GM12878 (cell line): ENCODE measurements around the gene KDM4C. TPM values are rescaled to one million over a fixed set of nuclear protein-coding genes. Genes with fewer than 3 reads are reported as not detected.

Source experiments
- ATAC-seq: fragments of 200-7000 bp; cut with Tn5 transposase; 3 replicates; pipeline ENCODE4 v1.9.1; 2020; ENCODE audit warnings: mild to moderate bottlenecking, moderate library complexity
- BruUV-seq: library from RNA; stranded (reverse); fragments of 400-500 nt; replicated peaks from 2 replicates; lab custom pipeline; 2021; lab: Mats Ljungman, UMichigan
- CTCF ChIA-PET: fragments of 300-600 bp; sonication (Branson Sonifier 250); formaldehyde crosslinking; extraction: SDS; loops from one replicate; lab custom pipeline; 2021; ENCODE audit warnings: inconsistent platforms; lab: Yijun Ruan, JAX
- POLR2A ChIA-PET: fragments of 350-600 bp; formaldehyde crosslinking; extraction: SDS; loops from one replicate; lab custom pipeline; 2021; ENCODE audit warnings: inconsistent platforms; lab: Charles Lee
- RAD21 ChIA-PET: fragments of 300-600 bp; sonication (Branson Sonifier 250); formaldehyde crosslinking; loops from one replicate; lab custom pipeline; 2023; ENCODE audit warnings: antibody characterized with exemption; ENCODE audit not compliant: unreplicated experiment; lab: Charles Lee
- SMC1A ChIA-PET: fragments of 300-600 bp; sonication (Branson Sonifier 250); formaldehyde crosslinking; loops from one replicate; lab custom pipeline; 2023; ENCODE audit not compliant: unreplicated experiment, uncharacterized antibody; lab: Charles Lee
- DNase-seq: peaks from one replicate; pipeline ENCODE4 v3.0.0-alpha.2; 2011; ENCODE audit warnings: low read depth, low spot score
- FAIRE-seq: peaks from 3 replicates; lab custom pipeline; 2011; peaks lifted over from hg19 to GRCh38; lab: Jason Lieb, UNC
- H2AFZ ChIP-seq: 2 replicates; pipeline ENCODE4 v1.6.0; 2011; ENCODE audit warnings: low read depth, low read length, control low read depth; ENCODE audit not compliant: control insufficient read depth
- H3K27ac ChIP-seq: 2 replicates; pipeline ENCODE4 v1.5.1; 2011; ENCODE audit warnings: control low read depth; ENCODE audit not compliant: control insufficient read depth, insufficient read depth
- H3K27me3 ChIP-seq, 2 experiments: replicated peaks in 1 of 2; 2 replicates each; pipeline versions ENCODE4 v1.6.0 to v1.6.1; 2011; ENCODE audit warnings: low read length in 1 of 2; ENCODE audit not compliant: control insufficient read depth in 2 of 2, insufficient read depth in 2 of 2
- H3K36me3 ChIP-seq, 2 experiments: 2 replicates each; pipeline ENCODE4 v1.5.1; 2011; ENCODE audit warnings: low read length in 1 of 2; ENCODE audit not compliant: control insufficient read depth in 2 of 2, insufficient read depth in 2 of 2
- H3K4me1 ChIP-seq: 2 replicates; pipeline ENCODE4 v1.6.1; 2011; ENCODE audit warnings: mild to moderate bottlenecking, low read length, moderate library complexity, mixed read lengths; ENCODE audit not compliant: control insufficient read depth, insufficient read depth
- H3K4me2 ChIP-seq: 2 replicates; pipeline ENCODE4 v1.6.0; 2011; ENCODE audit warnings: control low read depth; ENCODE audit not compliant: control insufficient read depth, insufficient read depth
- H3K4me3 ChIP-seq: fragments of 200-600 bp; sonication (generic); 2 replicates; pipeline ENCODE4 v1.5.1; 2016
- H3K79me2 ChIP-seq: 2 replicates; pipeline ENCODE4 v1.6.0; 2011; ENCODE audit warnings: low read length; ENCODE audit not compliant: control insufficient read depth, insufficient read depth
- H3K9ac ChIP-seq: 2 replicates; pipeline ENCODE4 v1.8.0; 2011; ENCODE audit warnings: low read length, control low read depth, mixed read lengths; ENCODE audit not compliant: control insufficient read depth, insufficient read depth
- H3K9me3 ChIP-seq: replicated peaks from 3 replicates; pipeline ENCODE4 v1.5.1; 2011; ENCODE audit warnings: mild to moderate bottlenecking, low read length; ENCODE audit not compliant: control insufficient read depth, insufficient read depth
- H4K20me1 ChIP-seq: 2 replicates; pipeline ENCODE4 v1.6.0; 2011; ENCODE audit not compliant: control insufficient read depth, insufficient read depth
- BHLHE40 ChIP-seq, 2 experiments: fragments of 450-650 bp in 1 of 2; IDR thresholded peaks; 2 replicates each; pipeline ENCODE4 v1.6.1; 2011 to 2017; ENCODE audit warnings: low read depth in 2 of 2, borderline replicate concordance in 1 of 2, improper control_type of control experiment in 1 of 2, low read length in 1 of 2, mild to moderate bottlenecking in 1 of 2
- CBX3 ChIP-seq: fragments of 200-600 bp; sonication (generic); IDR thresholded peaks from 2 replicates; pipeline ENCODE4 v1.6.1; 2016; ENCODE audit warnings: low read depth, borderline replicate concordance
- CHD1 ChIP-seq: IDR thresholded peaks from 2 replicates; pipeline ENCODE4 v1.6.1; 2012; ENCODE audit warnings: low read depth, low read length, improper control_type of control experiment
- IKZF2 ChIP-seq, 2 experiments: fragments of 450-650 bp; IDR thresholded peaks; 2 replicates each; pipeline ENCODE4 v1.6.1; 2017; ENCODE audit warnings: mild to moderate bottlenecking in 2 of 2, moderate library complexity in 2 of 2
- PAX5 ChIP-seq: IDR thresholded peaks from 2 replicates; pipeline ENCODE4 v1.6.1; 2011; ENCODE audit warnings: low read depth, low read length, borderline replicate concordance
- RAD51 ChIP-seq: fragments of 450-650 bp; IDR thresholded peaks from 2 replicates; pipeline ENCODE4 v1.6.1; 2016; ENCODE audit warnings: moderate library complexity, mild to moderate bottlenecking, inconsistent platforms
- SIN3A ChIP-seq: IDR thresholded peaks from 2 replicates; pipeline ENCODE4 v1.6.1; 2012; ENCODE audit warnings: low read depth, low read length, improper control_type of control experiment
- TAF1 ChIP-seq: IDR thresholded peaks from 2 replicates; pipeline ENCODE4 v1.6.1; 2011; ENCODE audit warnings: mild to moderate bottlenecking, low read depth, low read length, borderline replicate concordance
- ZBTB4 ChIP-seq: fragments of 450-650 bp; formaldehyde crosslinking; IDR thresholded peaks from 2 replicates; pipeline ENCODE4 v1.4.0; 2022; ENCODE audit warnings: mild to moderate bottlenecking, moderate library complexity
- ZNF622 ChIP-seq: fragments of 450-650 bp; IDR thresholded peaks from 2 replicates; pipeline ENCODE4 v1.6.1; 2017; ENCODE audit warnings: mild to moderate bottlenecking, inconsistent platforms
- WGBS: methylation state at CpG from one replicate; pipeline ENCODE4 v1.1.6; 2016; ENCODE audit warnings: low lambda C conversion rate; ENCODE audit not compliant: insufficient replicate concordance, insufficient coverage; ENCODE audit errors: missing lambda C conversion rate; 5-methylcytosine and 5-hydroxymethylcytosine counted together
- in situ Hi-C: fragments of 300-500 bp; cut with MboI; formaldehyde crosslinking; loops from 9 replicates; pipeline ENCODE4 v1.14.3; 2018; ENCODE audit warnings: mixed read lengths
- intact Hi-C: fragments of 100-400 bp; cut with micrococcal nuclease; formaldehyde crosslinking; loops from one replicate; pipeline ENCODE4 v1.14.2; 2022; ENCODE audit not compliant: unreplicated experiment
- polyA plus RNA-seq, 11 experiments: library from polyadenylated mRNA; depleted of rRNA in 4 of 11; unstranded in 6 of 11; stranded (reverse) in 5 of 11; fragments of >200 nt; fragmentation: Nextera tagmentation in 4 of 11; fragmentation: Illumina TruSeq in 1 of 11; extraction: Ambion mirVana in 4 of 11; extraction: Trizol in 1 of 11; gene quantifications; 1 replicate in 1 of 11; 2 replicates in 10 of 11; pipeline versions ENCODE4 v1.2.1 to v1.2.3, GENCODE V29; 2011 to 2016; ENCODE audit warnings: inconsistent platforms in 2 of 11, missing spikeins in 2 of 11, low read depth in 1 of 11
- total RNA-seq, 4 experiments: library from RNA; depleted of rRNA in 3 of 4; stranded (reverse); fragments of >200 nt in 3 of 4; fragmentation: Illumina TruSeq in 1 of 4; extraction: Trizol in 1 of 4; gene quantifications; 2 replicates each; pipeline versions ENCODE4 v1.2.1 to v1.2.3, GENCODE V29; 2013 to 2021
- TF ChIP-seq, protein P1 (sequence below): fragments of 450-650 bp; IDR thresholded peaks from 2 replicates; pipeline ENCODE4 v1.6.1; 2016; ENCODE audit warnings: mild to moderate bottlenecking
- TF ChIP-seq, protein P2 (sequence below): fragments of 450-650 bp; IDR thresholded peaks from 2 replicates; pipeline ENCODE4 v1.6.1; 2017; ENCODE audit warnings: mild to moderate bottlenecking
- TF ChIP-seq, protein P3 (sequence below): fragments of 450-650 bp; IDR thresholded peaks from 2 replicates; pipeline ENCODE4 v1.6.1; 2016; ENCODE audit warnings: mild to moderate bottlenecking

Gene KDM4C
- total and polyA plus RNA-seq, 10 of the 15 experiments (the other 5 are each of a cell fraction or from before 2014, with no cell fraction given), result 6.8 to 41.2 (median 20.1) TPM

- TF ChIP-seq BHLHE40 (IDR thresholded peaks at IDR 0.05; ENCODE audit: borderline replicate concordance in 1 of 2, low read depth in 2 of 2, low read length in 1 of 2) (no peak), PAX5 (no peak), RAD51 (no peak), ZNF622 (no peak), ZBTB4 (CRISPR knock-in tag) (no peak)
- TF ChIP-seq, protein P1, sequence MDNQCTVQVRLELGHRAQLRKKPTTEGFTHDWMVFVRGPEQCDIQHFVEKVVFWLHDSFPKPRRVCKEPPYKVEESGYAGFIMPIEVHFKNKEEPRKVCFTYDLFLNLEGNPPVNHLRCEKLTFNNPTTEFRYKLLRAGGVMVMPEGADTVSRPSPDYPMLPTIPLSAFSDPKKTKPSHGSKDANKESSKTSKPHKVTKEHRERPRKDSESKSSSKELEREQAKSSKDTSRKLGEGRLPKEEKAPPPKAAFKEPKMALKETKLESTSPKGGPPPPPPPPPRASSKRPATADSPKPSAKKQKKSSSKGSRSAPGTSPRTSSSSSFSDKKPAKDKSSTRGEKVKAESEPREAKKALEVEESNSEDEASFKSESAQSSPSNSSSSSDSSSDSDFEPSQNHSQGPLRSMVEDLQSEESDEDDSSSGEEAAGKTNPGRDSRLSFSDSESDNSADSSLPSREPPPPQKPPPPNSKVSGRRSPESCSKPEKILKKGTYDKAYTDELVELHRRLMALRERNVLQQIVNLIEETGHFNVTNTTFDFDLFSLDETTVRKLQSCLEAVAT, result no peak
Measured at GRCh38 chr9:7119612-7120011, 361.8 kb downstream of the KDM4C start (continued).

DNA sequence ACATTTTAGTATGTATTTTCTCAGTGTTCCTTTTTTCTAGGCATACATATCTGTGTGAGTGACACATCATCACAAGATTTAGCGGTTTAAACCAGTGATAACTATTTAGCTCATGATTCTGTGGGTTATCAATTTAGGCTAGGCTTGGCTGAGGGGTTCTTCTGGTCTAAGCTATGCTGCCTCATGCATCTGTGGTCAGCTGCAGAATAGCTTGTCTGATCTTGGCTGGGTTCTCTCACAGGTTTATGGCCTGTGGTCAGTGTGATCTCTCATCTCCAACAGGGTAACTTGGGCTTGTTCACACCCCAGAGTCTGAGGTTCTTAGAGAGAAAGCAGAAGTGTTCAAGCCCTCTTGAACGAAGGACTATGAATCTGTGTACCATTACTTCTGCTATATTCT, 363.3 kb downstream of the KDM4C start:
- no peak overlapping the region for H3K4me3 ChIP-seq
- H3K27me3 ChIP-seq, result no peaks in the 10 kb centered on the region
- H3K9me3 ChIP-seq, result no peaks in the 10 kb centered on the region
- ATAC-seq (peak; percentile 70), FAIRE-seq (no peak), DNase-seq (peak; percentile 45)
- in situ Hi-C loops (no loop called here), intact Hi-C loops (no loop called here)
- H3K36me3 ChIP-seq, result peaks cover 2 to 3% of the 10 kb centered on the region in 2 experiments; a peak in 3 of 4 replicates
- ChIA-PET POLR2A (no interaction called here), RAD21 (no interaction called here), SMC1A (interaction anchor here (0.8 to 1.1 kb wide), 2 partner anchors 53 to 64 kb away, joined by 3 read pairs; no protein-coding TSS in a partner anchor), CTCF (interaction anchor here (0.6 to 1.5 kb wide), 2 partner anchors 9 to 68 kb away, joined by 3 read pairs; no protein-coding TSS in a partner anchor)
- no TSS peak for BruUV-seq
- no peak overlapping the region for H2AFZ ChIP-seq
- no peak overlapping the region for H3K27ac ChIP-seq
- WGBS, result 62% methylated on average over 2 of the region's 2 CpGs
- no peak overlapping the region for H3K9ac ChIP-seq
- H4K20me1 ChIP-seq, result no peaks in the 10 kb centered on the region
- H3K4me1 ChIP-seq, result peaks cover 9% of the 10 kb centered on the region
- H3K79me2 ChIP-seq, result no peaks in the 10 kb centered on the region
- no peak overlapping the region for H3K4me2 ChIP-seq
- TF ChIP-seq SIN3A, result no peak
- TF ChIP-seq IKZF2 (IDR thresholded peaks at IDR 0.05), result no peak
- TF ChIP-seq CHD1, result no peak
- no peak for TF ChIP-seq TAF1
- TF ChIP-seq CBX3, result no peak
- TF ChIP-seq, protein P2, sequence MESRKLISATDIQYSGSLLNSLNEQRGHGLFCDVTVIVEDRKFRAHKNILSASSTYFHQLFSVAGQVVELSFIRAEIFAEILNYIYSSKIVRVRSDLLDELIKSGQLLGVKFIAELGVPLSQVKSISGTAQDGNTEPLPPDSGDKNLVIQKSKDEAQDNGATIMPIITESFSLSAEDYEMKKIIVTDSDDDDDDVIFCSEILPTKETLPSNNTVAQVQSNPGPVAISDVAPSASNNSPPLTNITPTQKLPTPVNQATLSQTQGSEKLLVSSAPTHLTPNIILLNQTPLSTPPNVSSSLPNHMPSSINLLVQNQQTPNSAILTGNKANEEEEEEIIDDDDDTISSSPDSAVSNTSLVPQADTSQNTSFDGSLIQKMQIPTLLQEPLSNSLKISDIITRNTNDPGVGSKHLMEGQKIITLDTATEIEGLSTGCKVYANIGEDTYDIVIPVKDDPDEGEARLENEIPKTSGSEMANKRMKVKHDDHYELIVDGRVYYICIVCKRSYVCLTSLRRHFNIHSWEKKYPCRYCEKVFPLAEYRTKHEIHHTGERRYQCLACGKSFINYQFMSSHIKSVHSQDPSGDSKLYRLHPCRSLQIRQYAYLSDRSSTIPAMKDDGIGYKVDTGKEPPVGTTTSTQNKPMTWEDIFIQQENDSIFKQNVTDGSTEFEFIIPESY, result peak; percentile 89; the same call in 1 of the 2 replicates
- TF ChIP-seq, protein P3, sequence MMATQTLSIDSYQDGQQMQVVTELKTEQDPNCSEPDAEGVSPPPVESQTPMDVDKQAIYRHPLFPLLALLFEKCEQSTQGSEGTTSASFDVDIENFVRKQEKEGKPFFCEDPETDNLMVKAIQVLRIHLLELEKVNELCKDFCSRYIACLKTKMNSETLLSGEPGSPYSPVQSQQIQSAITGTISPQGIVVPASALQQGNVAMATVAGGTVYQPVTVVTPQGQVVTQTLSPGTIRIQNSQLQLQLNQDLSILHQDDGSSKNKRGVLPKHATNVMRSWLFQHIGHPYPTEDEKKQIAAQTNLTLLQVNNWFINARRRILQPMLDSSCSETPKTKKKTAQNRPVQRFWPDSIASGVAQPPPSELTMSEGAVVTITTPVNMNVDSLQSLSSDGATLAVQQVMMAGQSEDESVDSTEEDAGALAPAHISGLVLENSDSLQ, result peak; percentile 72; the same call in 1 of the 2 replicates
